Common myeloid progenitor, CD34-positive (primary cell): Measurements from ENCODE around the gene PSME3IP1.

Source experiments
- CTCF ChIA-PET: fragments of 350-600 bp; sonication (Branson Sonifier 250); formaldehyde crosslinking; loops from one replicate; lab custom pipeline; 2021; ENCODE audit warnings: antibody characterized with exemption; lab: Charles Lee
- POLR2A ChIA-PET: fragments of 350-600 bp; sonication (Branson Sonifier 250); formaldehyde crosslinking; loops from one replicate; lab custom pipeline; 2021; ENCODE audit warnings: antibody characterized with exemption; lab: Charles Lee
- DNase-seq, 3 donors: peaks; one replicate each; pipeline versions ENCODE4 v3.0.0 to v3.0.0-alpha.2; 2013
- H3K27ac ChIP-seq, 2 experiments: 1 replicate in 1 of 2; 2 replicates in 1 of 2; pipeline ENCODE4 v1.7.0; 2013; ENCODE audit warnings: inconsistent platforms in 2 of 2, low read length in 2 of 2, mild to moderate bottlenecking in 2 of 2, low read depth in 1 of 2, moderate library complexity in 1 of 2; ENCODE audit not compliant: severe bottlenecking in 2 of 2, insufficient read depth in 1 of 2, poor library complexity in 1 of 2
- H3K27me3 ChIP-seq, 5 experiments: replicated peaks in 2 of 5; 1 replicate in 3 of 5; 2 replicates in 2 of 5; pipeline versions ENCODE4 v1.6.1 to v1.7.0; 2013; ENCODE audit warnings: low read length in 4 of 5, mild to moderate bottlenecking in 2 of 5, moderate library complexity in 2 of 5, inconsistent platforms in 1 of 5; ENCODE audit not compliant: insufficient read depth in 5 of 5, control insufficient read depth in 4 of 5
- H3K36me3 ChIP-seq, 4 experiments: 1 replicate in 2 of 4; 2 replicates in 2 of 4; pipeline versions ENCODE4 v1.6.1 to v1.7.0; 2013; ENCODE audit warnings: low read length in 3 of 4, control low read depth in 1 of 4, mild to moderate bottlenecking in 1 of 4; ENCODE audit not compliant: control insufficient read depth in 4 of 4, insufficient read depth in 4 of 4
- H3K4me1 ChIP-seq, 4 experiments: 1 replicate in 3 of 4; 2 replicates in 1 of 4; pipeline versions ENCODE4 v1.6.1 to v1.7.1; 2013; ENCODE audit warnings: low read length in 3 of 4, mild to moderate bottlenecking in 3 of 4, control low read depth in 1 of 4, inconsistent platforms in 1 of 4, moderate library complexity in 1 of 4; ENCODE audit not compliant: control insufficient read depth in 4 of 4, insufficient read depth in 4 of 4; ENCODE audit errors: control extremely low read depth in 1 of 4
- H3K4me3 ChIP-seq, 7 experiments: 1 replicate in 4 of 7; 2 replicates in 3 of 7; pipeline versions ENCODE4 v1.5.1 to v1.7.0; 2013; ENCODE audit warnings: mild to moderate bottlenecking in 7 of 7, low read length in 6 of 7, moderate library complexity in 6 of 7, inconsistent platforms in 2 of 7, low read depth in 2 of 7, control low read depth in 1 of 7; ENCODE audit not compliant: insufficient read depth in 4 of 7, control insufficient read depth in 1 of 7; ENCODE audit errors: extremely low read depth in 1 of 7
- H3K9me3 ChIP-seq, 5 experiments: 1 replicate in 4 of 5; 2 replicates in 1 of 5; pipeline versions ENCODE4 v1.6.1 to v1.7.1; 2013; ENCODE audit warnings: low read length in 4 of 5, mild to moderate bottlenecking in 2 of 5, inconsistent platforms in 1 of 5, low read depth in 1 of 5, moderate library complexity in 1 of 5; ENCODE audit not compliant: control insufficient read depth in 4 of 5, insufficient read depth in 2 of 5; ENCODE audit errors: control extremely low read depth in 1 of 5
- WGBS: methylation state at CpG from one replicate; pipeline ENCODE4 v1.1.5; 2013; ENCODE audit not compliant: insufficient coverage; 5-methylcytosine and 5-hydroxymethylcytosine counted together

The PSME3IP1 gene

GRCh38 chr16:57146735-57147134, 39.1 kb downstream of the PSME3IP1 start:
- POLR2A ChIA-PET = no interaction called here
- Histone ChIP-seq H3K27ac (no peak overlapping the region), H3K4me1 (peaks cover 6 to 86% (median 71%) of the 10 kb centered on the region in 4 experiments), H3K9me3 (no peaks in the 10 kb centered on the region), H3K4me3 (no peak overlapping the region), H3K27me3 (no peaks in the 10 kb centered on the region), H3K36me3 (peaks cover 0 to 22% (median 2%) of the 10 kb centered on the region in 4 experiments)
- CTCF ChIA-PET = no interaction called here
- WGBS = 99% methylated on average over 5 of the region's 5 CpGs
- peak in 2 of 3 donors; percentile 49 to 51 for DNase-seq

- Histone ChIP-seq H3K27me3 (no peaks in the 10 kb centered on the region), H3K27ac (no peak overlapping the region), H3K4me1 (peaks cover 9 to 86% (median 72%) of the 10 kb centered on the region in 4 experiments), H3K4me3 (no peak overlapping the region), H3K9me3 (no peaks in the 10 kb centered on the region), H3K36me3 (peaks cover 0 to 22% (median 2%) of the 10 kb centered on the region in 4 experiments)
- DNase-seq = no peak
- ChIA-PET CTCF (interaction anchor here (1.6 kb wide), 1 partner anchor 23 kb away, joined by 4 read pairs; no protein-coding TSS in a partner anchor), POLR2A (no interaction called here)
- WGBS = 97% methylated on average over 19 of the region's 24 CpGs
Observed at GRCh38 chr16:57146040-57146647, 39.7 kb downstream of the PSME3IP1 start.

- ChIA-PET POLR2A (no interaction called here), CTCF (interaction anchor here (0.8 to 1.6 kb wide), 4 partner anchors 22 to 63 kb away, joined by 3 to 5 read pairs (median 4); partner anchors contain the start of gene CPNE2)
- DNase-seq = no peak
- no peak overlapping the region for H3K4me3 ChIP-seq
- no peaks in the 10 kb centered on the region for H3K27me3 ChIP-seq
- H3K9me3 ChIP-seq = no peaks in the 10 kb centered on the region
- no peak overlapping the region for H3K27ac ChIP-seq
- H3K4me1 ChIP-seq = peaks cover 9 to 93% (median 78%) of the 10 kb centered on the region in 4 experiments
- H3K36me3 ChIP-seq = peaks cover 0 to 15% (median 2%) of the 10 kb centered on the region in 4 experiments
- WGBS = 92% methylated on average over 13 of the region's 14 CpGs
Observed at GRCh38 chr16:57145046-57146021, 40.5 kb downstream of the PSME3IP1 start.

- Histone ChIP-seq H3K27ac (peak overlapping the region in 1 of 2 experiments; percentile 32), H3K27me3 (no peaks in the 10 kb centered on the region), H3K36me3 (peaks cover 0 to 11% (median 0%) of the 10 kb centered on the region in 4 experiments), H3K4me3 (no peak overlapping the region), H3K9me3 (no peaks in the 10 kb centered on the region), H3K4me1 (peaks cover 9 to 95% (median 87%) of the 10 kb centered on the region in 4 experiments)
- POLR2A ChIA-PET = interaction anchor here (0.6 kb wide), 1 partner anchor 12 kb away, joined by 6 read pairs; no protein-coding TSS in a partner anchor
- CTCF ChIA-PET = interaction anchor here (0.8 to 1.4 kb wide), 6 partner anchors 8 to 61 kb away, joined by 3 to 5 read pairs (median 3); partner anchors contain the start of gene CPNE2
- no peak for DNase-seq
- whole genome bisulfite sequencing = 100% methylated on average over 1 of the region's 2 CpGs
Observed at GRCh38 chr16:57144027-57144426, 41.8 kb downstream of the PSME3IP1 start.

- peaks cover 9 to 88% (median 83%) of the 10 kb centered on the region in 4 experiments for H3K4me1 ChIP-seq
- POLR2A ChIA-PET = interaction anchor here (0.6 kb wide), 1 partner anchor 13 kb away, joined by 6 read pairs; no protein-coding TSS in a partner anchor
- CTCF ChIA-PET = interaction anchor here (1.0 to 1.3 kb wide), 5 partner anchors 8 to 42 kb away, joined by 3 to 4 read pairs (median 3); no protein-coding TSS in a partner anchor
Observed at GRCh38 chr16:57143149-57143921, 42.5 kb downstream of the PSME3IP1 start.

More at GRCh38 chr16:57143149-57143921, 42.5 kb downstream of the PSME3IP1 start:
- Histone ChIP-seq H3K9me3 (no peaks in the 10 kb centered on the region), H3K27me3 (no peaks in the 10 kb centered on the region), H3K27ac (peak overlapping the region in 1 of 2 experiments; percentile 43), H3K4me3 (peak overlapping the region in 1 of 7 experiments; percentile 3), H3K36me3 (peaks cover 0 to 12% (median 0%) of the 10 kb centered on the region in 4 experiments)
- 96% methylated on average over 10 of the region's 14 CpGs for WGBS
- DNase-seq = no peak
